ENCODE data around the gene CHCHD5.

The CHCHD5 gene

GRCh38 chr2:112636605-112637288 lies 52.3 kb downstream of the CHCHD5 start:
- DNase-seq (ENCODE audit: low read depth in 1 of 2, low spot score in 1 of 2) = no peak

GRCh38 chr2:112637289-112637660 lies 52.9 kb downstream of the CHCHD5 start:
- Histone ChIP-seq H3K4me3 (replicated peaks; ENCODE audit: insufficient read depth, low read length) (no peak overlapping the region), H3K27ac (replicated peaks) (no peak overlapping the region), H3K27me3 (ENCODE audit: insufficient read depth, poor library complexity, severe bottlenecking) (no peaks in the 10 kb centered on the region)
- no peak for DNase-seq (ENCODE audit: low read depth in 1 of 2, low spot score in 1 of 2)
- TF ChIP-seq CTCF (IDR thresholded peaks at IDR 0.05; ENCODE audit: insufficient read depth, low read length) (no peak), REST (IDR thresholded peaks at IDR 0.05; ENCODE audit: insufficient replicate concordance, low read depth) (no peak), POLR2AphosphoS5 (IDR thresholded peaks at IDR 0.05; ENCODE audit: low read depth) (no peak), SPI1 (IDR thresholded peaks at IDR 0.05; ENCODE audit: borderline replicate concordance, low read depth) (no peak), GABPA (IDR thresholded peaks at IDR 0.05; ENCODE audit: low read depth) (no peak)

More at GRCh38 chr2:112636605-112637288, 52.3 kb downstream of the CHCHD5 start:
- Histone ChIP-seq H3K27me3 (ENCODE audit: insufficient read depth, poor library complexity, severe bottlenecking) (no peaks in the 10 kb centered on the region), H3K27ac (replicated peaks) (no peak overlapping the region), H3K4me3 (replicated peaks; ENCODE audit: insufficient read depth, low read length) (no peak overlapping the region)
- TF ChIP-seq SPI1 (IDR thresholded peaks at IDR 0.05; ENCODE audit: borderline replicate concordance, low read depth) (no peak), GABPA (IDR thresholded peaks at IDR 0.05; ENCODE audit: low read depth) (no peak), CTCF (IDR thresholded peaks at IDR 0.05; ENCODE audit: insufficient read depth, low read length) (no peak), REST (IDR thresholded peaks at IDR 0.05; ENCODE audit: insufficient replicate concordance, low read depth) (no peak), POLR2AphosphoS5 (IDR thresholded peaks at IDR 0.05; ENCODE audit: low read depth) (no peak)
